Measurements from ENCODE around the gene KIF18A. TPM values are rescaled to one million over a fixed set of nuclear protein-coding genes. Genes with fewer than 3 reads are reported as not detected.

The KIF18A gene
- total RNA-seq, 1 donor from 2014 or later, result 0.25 TPM

- Histone ChIP-seq H3K27me3 (ENCODE audit: low read depth) (no peaks in the 10 kb centered on the region), H3K4me1 (no peaks in the 10 kb centered on the region), H3K36me3 (peaks cover 36% of the 10 kb centered on the region), H3K4me3 (no peak overlapping the region), H3K27ac (replicated peaks) (no peak overlapping the region), H3K9me3 (replicated peaks) (no peaks in the 10 kb centered on the region)
- TF ChIP-seq CTCF (IDR thresholded peaks at IDR 0.05; ENCODE audit: borderline replicate concordance), result no peak
- intact Hi-C loops (cut with micrococcal nuclease), result no loop called here
- no peak for DNase-seq
Measured at GRCh38 chr11:28133146-28133545, 25.2 kb upstream of the KIF18A start.

- Histone ChIP-seq H3K9me3 (replicated peaks) (no peaks in the 10 kb centered on the region), H3K4me1 (no peaks in the 10 kb centered on the region)
- intact Hi-C loops (cut with micrococcal nuclease), result no loop called here
Measured at GRCh38 chr11:28132548-28132947, 24.6 kb upstream of the KIF18A start.

GRCh38 chr11:28123151-28123581 lies 15.2 kb upstream of the KIF18A start:
- no peak for DNase-seq
- H3K36me3 ChIP-seq, result peaks cover 16% of the 10 kb centered on the region
- H3K27ac ChIP-seq (replicated peaks), result no peak overlapping the region
- no peaks in the 10 kb centered on the region for H3K9me3 ChIP-seq (replicated peaks)
- no peak overlapping the region for H3K4me3 ChIP-seq
- H3K4me1 ChIP-seq, result peaks cover 6% of the 10 kb centered on the region
- H3K27me3 ChIP-seq (ENCODE audit: low read depth), result no peaks in the 10 kb centered on the region
- intact Hi-C loops (cut with micrococcal nuclease), result no loop called here
- TF ChIP-seq CTCF (IDR thresholded peaks at IDR 0.05; ENCODE audit: borderline replicate concordance), result no peak

More at GRCh38 chr11:28132548-28132947, 24.6 kb upstream of the KIF18A start:
- Histone ChIP-seq H3K27me3 (ENCODE audit: low read depth) (no peaks in the 10 kb centered on the region), H3K4me3 (no peak overlapping the region), H3K36me3 (peaks cover 40% of the 10 kb centered on the region), H3K27ac (replicated peaks) (no peak overlapping the region)
- DNase-seq, result no peak
- no peak for TF ChIP-seq CTCF (IDR thresholded peaks at IDR 0.05; ENCODE audit: borderline replicate concordance)

- no peaks in the 10 kb centered on the region for H3K9me3 ChIP-seq (replicated peaks)
- no peak for TF ChIP-seq CTCF (IDR thresholded peaks at IDR 0.05; ENCODE audit: borderline replicate concordance)
- intact Hi-C loops (cut with micrococcal nuclease), result no loop called here
Measured at GRCh38 chr11:28117712-28118111, 9.8 kb upstream of the KIF18A start.

GRCh38 chr11:28114731-28115130 lies 6.8 kb upstream of the KIF18A start:
- Histone ChIP-seq H3K36me3 (peaks cover 29% of the 10 kb centered on the region), H3K4me1 (peaks cover 27% of the 10 kb centered on the region), H3K4me3 (no peak overlapping the region), H3K27me3 (ENCODE audit: low read depth) (no peaks in the 10 kb centered on the region), H3K27ac (replicated peaks) (no peak overlapping the region), H3K9me3 (replicated peaks) (no peaks in the 10 kb centered on the region)
- no peak for TF ChIP-seq CTCF (IDR thresholded peaks at IDR 0.05; ENCODE audit: borderline replicate concordance)
- DNase-seq, result no peak
- intact Hi-C loops (cut with micrococcal nuclease), result no loop called here

More at GRCh38 chr11:28117712-28118111, 9.8 kb upstream of the KIF18A start:
- H3K27me3 ChIP-seq (ENCODE audit: low read depth), result no peaks in the 10 kb centered on the region
- peaks cover 6% of the 10 kb centered on the region for H3K4me1 ChIP-seq
- H3K27ac ChIP-seq (replicated peaks), result no peak overlapping the region
- DNase-seq, result no peak
- H3K4me3 ChIP-seq, result no peak overlapping the region
- peaks cover 29% of the 10 kb centered on the region for H3K36me3 ChIP-seq
